Thyroid gland (tissue), 4 donors: ENCODE data around the gene CFAP299.

Experiments
- CTCF ChIP-seq, 6 experiments: fragments of 200-600 bp in 3 of 6; fragments of 450-650 bp in 3 of 6; sonication (generic) in 3 of 6; IDR thresholded peaks; one replicate each; pipeline ENCODE4 v1.5.1; 2016 to 2019; ENCODE audit warnings: antibody characterized with exemption in 6 of 6, mild to moderate bottlenecking in 2 of 6, inconsistent platforms in 1 of 6, moderate library complexity in 1 of 6
- POLR2A ChIP-seq, 2 donors: fragments of 450-650 bp; IDR thresholded peaks; one replicate each; pipeline ENCODE4 v1.6.1; 2017; ENCODE audit warnings: antibody characterized with exemption in 2 of 2, mild to moderate bottlenecking in 2 of 2, moderate library complexity in 1 of 2

DNA sequence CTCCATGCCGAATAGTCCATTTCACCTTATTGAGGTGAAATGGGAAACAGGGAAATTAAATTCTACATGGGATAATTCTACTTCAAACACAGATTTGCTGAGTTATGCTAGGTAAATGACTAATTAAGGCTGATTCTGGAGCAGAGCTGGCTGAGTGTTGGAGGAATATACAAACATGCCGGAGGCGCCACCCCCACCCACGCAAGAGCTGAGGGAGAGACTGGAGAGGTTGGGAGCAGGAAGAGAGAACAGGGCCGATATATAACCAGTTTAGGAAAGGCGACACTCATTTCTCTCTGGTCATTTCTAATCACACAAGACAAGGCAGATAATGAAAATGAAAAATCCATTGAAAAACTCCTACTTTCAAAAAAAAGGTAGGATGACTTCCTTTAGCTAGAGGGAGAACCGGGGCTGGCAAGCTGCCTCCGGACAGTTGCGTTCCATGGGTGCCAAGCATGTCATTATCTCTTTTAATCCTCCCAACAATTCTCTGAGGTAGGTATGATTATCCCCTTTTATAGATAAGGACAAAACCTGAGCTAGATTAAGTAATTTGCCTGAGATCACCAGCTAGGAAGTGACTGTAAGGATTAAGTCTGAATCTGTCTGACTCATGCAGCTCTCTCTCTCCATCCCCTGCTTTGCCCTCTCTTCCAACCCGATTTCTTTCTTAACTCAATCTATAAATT is 27.6 kb upstream of the CFAP299 start:
- no peak for TF ChIP-seq POLR2A (IDR thresholded peaks at IDR 0.05)
- TF ChIP-seq CTCF (IDR thresholded peaks at IDR 0.05), result no peak
